IPS DF 6.9 (cell line): ENCODE data around the gene CLEC4A.
"Not testable (repeated sequence)": the region's sequence is repeated elsewhere in the genome, so short reads cannot be mapped to it uniquely, and the experiment has no call there.

Experiments used
- DNase-seq: peaks from one replicate; pipeline ENCODE4 v3.0.0-alpha.2; 2013; ENCODE audit warnings: low read depth, low spot score
- H3K27ac ChIP-seq: one replicate; pipeline ENCODE4 v1.5.1; 2013; ENCODE audit warnings: low read length, control low read depth
- H3K27me3 ChIP-seq: 2 replicates; pipeline ENCODE4 v1.6.1; 2013; ENCODE audit warnings: mild to moderate bottlenecking, low read length; ENCODE audit not compliant: control insufficient read depth, insufficient read depth
- H3K36me3 ChIP-seq: 2 replicates; pipeline ENCODE4 v1.6.1; 2013; ENCODE audit warnings: low read length; ENCODE audit not compliant: control insufficient read depth, insufficient read depth
- H3K4me1 ChIP-seq: 2 replicates; pipeline ENCODE4 v1.6.1; 2013; ENCODE audit warnings: low read length; ENCODE audit not compliant: control insufficient read depth, insufficient read depth
- H3K4me3 ChIP-seq: 2 replicates; pipeline ENCODE4 v1.5.1; 2013; ENCODE audit warnings: mild to moderate bottlenecking, low read length
- H3K9me3 ChIP-seq: 2 replicates; pipeline ENCODE4 v1.6.1; 2013; ENCODE audit warnings: low read length, inconsistent platforms; ENCODE audit not compliant: control insufficient read depth, insufficient read depth
- WGBS: extraction: QIAGEN DNeasy Blood & Tissue Kit; methylation state at CpG from one replicate; pipeline ENCODE4 v1.1.7; 2013; ENCODE audit warnings: mixed read lengths, missing lambda C conversion rate; ENCODE audit not compliant: insufficient read length, insufficient coverage; 5-methylcytosine and 5-hydroxymethylcytosine counted together

The CLEC4A gene

DNA sequence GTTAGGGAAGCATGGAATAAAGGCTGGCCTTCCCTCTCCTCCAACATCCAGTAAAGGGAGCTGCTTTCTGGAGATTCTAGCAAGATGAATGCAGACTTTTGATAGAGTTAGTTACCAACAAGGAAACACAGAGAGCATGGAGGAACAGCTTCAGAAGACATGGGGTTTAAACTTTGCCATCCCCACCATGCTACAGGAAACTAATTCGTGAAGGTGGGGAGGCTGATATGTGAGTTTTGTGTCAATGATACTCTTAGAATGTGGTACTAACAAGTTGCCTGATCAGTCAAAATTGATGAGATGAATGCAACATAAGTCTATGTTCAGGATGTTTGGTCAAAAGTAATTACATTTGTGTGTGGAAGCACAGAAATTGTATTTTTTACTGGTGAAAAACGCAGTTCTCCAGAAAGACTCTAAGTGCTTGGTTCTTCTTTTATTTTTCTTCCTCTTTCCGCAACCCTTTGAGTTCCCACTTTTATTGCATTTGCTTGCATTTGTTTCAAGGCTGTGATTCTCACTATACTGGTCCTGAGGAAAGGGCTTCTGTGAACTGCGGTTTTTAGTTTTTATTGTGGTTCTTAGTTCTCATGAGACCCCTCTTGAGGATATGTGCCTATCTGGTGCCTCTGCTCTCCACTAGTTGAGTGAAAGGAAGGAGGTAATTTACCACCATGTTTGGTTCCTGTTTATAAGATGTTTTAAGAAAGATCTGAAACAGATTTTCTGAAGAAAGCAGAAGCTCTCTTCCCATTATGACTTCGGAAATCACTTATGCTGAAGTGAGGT lies at the start of gene CLEC4A:
TSS of gene CLEC4A (plus strand) at position 494 of the 789 bp plus-strand sequence. CDS start at position 756, 262 bp downstream.
- Histone ChIP-seq H3K36me3 (no peaks in the 10 kb centered on the region), H3K27me3 (no peaks in the 10 kb centered on the region), H3K4me1 (no peaks in the 10 kb centered on the region), H3K9me3 (no peaks in the 10 kb centered on the region), H3K4me3 (no peak within 1 kb of the TSS), H3K27ac (no peak within 1 kb of the TSS)
- no peak for DNase-seq
- no CpG with 5 or more reads among the region's 5 CpGs for WGBS

GRCh38 chr12:8075935-8076334 lies 47.5 kb upstream of the CLEC4A start:
- WGBS, result 100% methylated on average over 2 of the region's 6 CpGs
- no peak overlapping the region for H3K4me3 ChIP-seq
- H3K4me1 ChIP-seq, result no peaks in the 10 kb centered on the region
- H3K36me3 ChIP-seq, result no peaks in the 10 kb centered on the region
- no peaks in the 10 kb centered on the region for H3K27me3 ChIP-seq
- no peak overlapping the region for H3K27ac ChIP-seq
- H3K9me3 ChIP-seq, result no peaks in the 10 kb centered on the region
- no peak for DNase-seq

GRCh38 chr12:8076366-8076765 lies 47.1 kb upstream of the CLEC4A start:
- no peak for DNase-seq
- Histone ChIP-seq H3K27me3 (no peaks in the 10 kb centered on the region), H3K4me1 (no peaks in the 10 kb centered on the region), H3K27ac (no peak overlapping the region), H3K9me3 (no peaks in the 10 kb centered on the region), H3K36me3 (no peaks in the 10 kb centered on the region), H3K4me3 (no peak overlapping the region)
- 100% methylated on average over 1 of the region's 4 CpGs for WGBS

- H3K27me3 ChIP-seq, result no peaks in the 10 kb centered on the region
- no peak overlapping the region for H3K27ac ChIP-seq
- H3K4me1 ChIP-seq, result no peaks in the 10 kb centered on the region
- H3K9me3 ChIP-seq, result no peaks in the 10 kb centered on the region
- H3K36me3 ChIP-seq, result no peaks in the 10 kb centered on the region
- DNase-seq, result no peak
- WGBS, result no CpG with 5 or more reads among the region's 4 CpGs
- H3K4me3 ChIP-seq, result no peak overlapping the region
Observed at GRCh38 chr12:8077207-8077606, 46.2 kb upstream of the CLEC4A start.

GRCh38 chr12:8078398-8078797 lies 45.0 kb upstream of the CLEC4A start:
- Histone ChIP-seq H3K9me3 (no peaks in the 10 kb centered on the region), H3K27me3 (no peaks in the 10 kb centered on the region), H3K4me3 (no peak overlapping the region), H3K36me3 (no peaks in the 10 kb centered on the region), H3K4me1 (no peaks in the 10 kb centered on the region), H3K27ac (no peak overlapping the region)
- WGBS, result no CpG with 5 or more reads among the region's 4 CpGs
- DNase-seq, result peak; percentile 22

DNA sequence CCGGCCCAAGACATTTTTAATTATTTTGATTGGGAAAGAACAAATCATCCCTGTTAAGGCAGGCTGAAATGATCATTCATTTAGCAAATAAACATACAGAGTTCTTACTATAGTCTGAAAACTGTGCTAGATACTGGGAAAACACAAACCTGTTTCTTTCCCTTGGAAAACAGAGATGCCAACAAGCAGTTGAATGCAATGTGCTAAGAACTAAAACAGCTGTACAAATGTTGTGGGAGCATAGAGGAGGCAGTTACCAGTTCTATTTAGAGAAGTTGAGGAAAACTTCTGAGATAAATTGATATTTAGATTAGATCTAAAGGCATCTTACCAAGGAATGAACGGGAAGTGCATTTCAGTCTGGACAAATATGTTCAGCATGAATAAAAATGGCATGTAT lies 44.5 kb upstream of the CLEC4A start:
- Histone ChIP-seq H3K27me3 (no peaks in the 10 kb centered on the region), H3K36me3 (no peaks in the 10 kb centered on the region), H3K4me1 (no peaks in the 10 kb centered on the region), H3K4me3 (no peak overlapping the region), H3K27ac (no peak overlapping the region), H3K9me3 (no peaks in the 10 kb centered on the region)
- DNase-seq, result no peak
- no CpG with 5 or more reads among the region's 2 CpGs for WGBS

DNA sequence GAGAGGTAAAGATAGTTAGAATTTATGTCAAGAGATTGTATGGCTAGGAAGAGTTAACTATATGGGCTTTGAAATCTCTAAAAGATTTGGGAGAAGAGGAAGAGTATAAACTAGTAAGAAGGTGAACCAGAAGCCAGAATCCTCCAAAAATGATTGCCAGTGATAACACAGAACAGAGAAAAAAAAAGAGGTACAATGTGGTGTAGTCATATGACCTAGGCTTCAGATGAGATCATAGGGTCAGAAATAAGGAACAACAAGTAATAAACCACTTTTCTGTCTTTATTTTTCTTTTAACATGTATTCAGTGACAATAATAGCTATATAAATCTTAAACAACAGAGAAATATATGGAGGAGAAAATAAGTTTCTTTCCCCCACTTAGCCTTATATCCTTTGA lies 43.3 kb upstream of the CLEC4A start:
- no peaks in the 10 kb centered on the region for H3K36me3 ChIP-seq
- H3K4me3 ChIP-seq, result no peak overlapping the region
- no peaks in the 10 kb centered on the region for H3K4me1 ChIP-seq
- H3K9me3 ChIP-seq, result no peaks in the 10 kb centered on the region
- no peak overlapping the region for H3K27ac ChIP-seq
- DNase-seq, result no peak
- H3K27me3 ChIP-seq, result no peaks in the 10 kb centered on the region

DNA sequence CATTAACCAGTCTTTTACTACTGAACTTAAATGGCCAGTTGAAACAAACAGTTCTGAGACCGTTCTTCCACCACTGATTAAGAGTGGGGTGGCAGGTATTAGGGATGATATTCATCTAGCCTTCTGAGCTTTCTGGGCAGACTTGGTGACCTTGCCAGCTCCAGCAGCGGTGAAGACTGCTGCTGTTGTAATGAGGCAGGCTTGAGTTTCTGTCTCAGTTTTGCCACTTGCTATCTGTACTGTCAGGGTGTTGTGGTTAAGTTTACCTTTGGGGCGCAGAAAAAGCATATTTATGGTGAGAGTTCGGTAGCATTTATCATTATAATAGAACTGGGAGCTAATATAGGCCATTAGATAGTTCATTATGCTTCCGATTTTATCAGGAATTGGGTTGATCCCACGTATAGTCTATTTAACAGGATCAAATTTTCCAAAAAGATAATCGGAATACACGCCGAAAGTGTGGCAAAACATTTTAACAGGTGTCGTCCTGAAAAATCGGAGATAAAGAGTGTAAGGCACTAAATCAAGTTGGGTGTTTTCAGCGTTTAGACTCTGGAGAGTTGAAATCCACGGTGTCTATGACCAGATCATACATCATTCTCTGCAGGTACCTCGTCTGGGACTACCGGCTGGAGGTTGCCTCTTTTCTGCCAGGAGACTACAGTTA lies 42.0 kb upstream of the CLEC4A start:
- Histone ChIP-seq H3K4me3 (peak overlapping the region; percentile 79; the same call in 1 of the 2 replicates), H3K36me3 (no peaks in the 10 kb centered on the region), H3K27ac (no peak overlapping the region), H3K4me1 (no peaks in the 10 kb centered on the region), H3K9me3 (no peaks in the 10 kb centered on the region), H3K27me3 (no peaks in the 10 kb centered on the region)
- no CpG with 5 or more reads among the region's 15 CpGs for WGBS
- no peak for DNase-seq

- Histone ChIP-seq H3K27ac (no peak overlapping the region), H3K4me1 (no peaks in the 10 kb centered on the region), H3K36me3 (no peaks in the 10 kb centered on the region), H3K27me3 (no peaks in the 10 kb centered on the region), H3K9me3 (no peaks in the 10 kb centered on the region), H3K4me3 (peak overlapping the region; percentile 79; the same call in 1 of the 2 replicates)
- no peak for DNase-seq
- no CpG with 5 or more reads among the region's 4 CpGs for WGBS
Observed at GRCh38 chr12:8082808-8083100, 40.7 kb upstream of the CLEC4A start.

DNA sequence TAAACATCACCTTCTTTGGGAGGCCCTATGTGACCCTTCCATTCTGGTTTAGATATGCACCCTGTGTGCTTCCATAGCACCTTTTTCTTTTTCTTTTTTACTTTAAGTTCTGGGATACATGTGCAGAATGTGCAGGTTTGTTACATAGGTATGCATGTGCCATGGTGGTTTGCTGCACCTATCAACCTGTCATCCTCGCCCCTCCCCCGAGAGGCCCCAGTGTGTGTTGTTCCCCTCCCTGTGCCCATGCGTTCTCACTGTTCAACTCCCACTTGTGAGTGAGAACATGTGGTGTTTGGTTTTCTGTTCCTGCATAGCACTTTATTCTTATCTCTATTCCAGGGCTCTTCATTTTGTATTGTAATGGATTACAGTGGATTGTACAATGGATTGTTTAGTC lies 39.1 kb upstream of the CLEC4A start:
- H3K9me3 ChIP-seq, DNase-seq, H3K4me1 ChIP-seq, H3K36me3 ChIP-seq, H3K4me3 ChIP-seq, H3K27me3 ChIP-seq, H3K27ac ChIP-seq: not testable (repeated sequence)
- no CpG with 5 or more reads among the region's 3 CpGs for WGBS

DNA sequence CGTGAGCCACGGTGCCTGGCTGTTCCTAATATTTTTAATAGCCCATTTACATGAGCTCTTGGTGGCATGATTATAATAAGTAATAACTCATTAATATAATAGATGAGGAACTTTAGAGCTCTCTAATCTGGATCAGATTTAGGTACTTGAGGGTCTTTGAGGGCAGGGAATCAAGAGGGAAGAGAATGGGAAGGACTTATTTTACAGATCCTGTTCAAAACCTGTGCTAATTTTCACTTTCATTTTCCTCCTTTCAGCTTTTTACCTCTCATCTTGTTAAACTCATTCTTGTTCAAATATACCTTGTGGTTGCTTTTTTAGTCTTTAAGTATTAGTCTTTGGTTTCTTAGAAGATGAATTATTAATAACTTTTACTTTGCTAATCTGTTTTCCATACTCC lies 35.8 kb upstream of the CLEC4A start:
- no peak for DNase-seq
- Histone ChIP-seq H3K4me3 (no peak overlapping the region), H3K9me3 (no peaks in the 10 kb centered on the region), H3K27me3 (no peaks in the 10 kb centered on the region), H3K27ac (no peak overlapping the region), H3K36me3 (peaks cover 4% of the 10 kb centered on the region; the same call in 1 of the 2 replicates), H3K4me1 (no peaks in the 10 kb centered on the region)
- no CpG with 5 or more reads among the region's 2 CpGs for WGBS
